Tibial nerve (tissue), 4 donors: Measurements from ENCODE around the gene CCL3. TPM values are rescaled to one million over a fixed set of nuclear protein-coding genes. Genes with fewer than 3 reads are reported as not detected.
"Not testable (repeated sequence)": the region's sequence is repeated elsewhere in the genome, so short reads cannot be mapped to it uniquely, and the experiment has no call there.

Source experiments
- DNase-seq, 2 donors: peaks; one replicate each; pipeline ENCODE4 v3.0.0-alpha.2; 2019; ENCODE audit warnings: low spot score in 2 of 2
- H3K27ac ChIP-seq, 4 donors: fragments of 200-600 bp; sonication (generic) in 3 of 4; one replicate each; pipeline ENCODE4 v1.5.1; 2017 to 2019; ENCODE audit warnings: mild to moderate bottlenecking in 1 of 4
- H3K27me3 ChIP-seq, 2 donors: fragments of 200-600 bp; sonication (generic) in 1 of 2; one replicate each; pipeline versions ENCODE4 v1.5.1 to v1.6.0; 2017 to 2019
- H3K36me3 ChIP-seq, 3 donors: fragments of 200-600 bp; sonication (generic); one replicate each; pipeline ENCODE4 v1.5.1; 2018 to 2019
- H3K4me1 ChIP-seq, 4 donors: fragments of 200-600 bp; sonication (generic) in 3 of 4; one replicate each; pipeline ENCODE4 v1.5.1; 2017 to 2019
- H3K4me3 ChIP-seq, 4 donors: fragments of 200-600 bp; sonication (generic) in 3 of 4; one replicate each; pipeline ENCODE4 v1.5.1; 2017 to 2019; ENCODE audit warnings: mild to moderate bottlenecking in 1 of 4, moderate library complexity in 1 of 4
- H3K9me3 ChIP-seq, 4 donors: fragments of 200-600 bp; sonication (generic) in 3 of 4; one replicate each; pipeline ENCODE4 v1.5.1; 2017 to 2019
- CTCF ChIP-seq, 5 experiments: fragments of 200-600 bp in 3 of 5; fragments of 450-650 bp in 2 of 5; sonication (generic) in 3 of 5; IDR thresholded peaks; one replicate each; pipeline ENCODE4 v1.5.1; 2016 to 2019; ENCODE audit warnings: antibody characterized with exemption in 5 of 5, mild to moderate bottlenecking in 3 of 5, moderate library complexity in 2 of 5
- EP300 ChIP-seq, 2 donors: sonication (generic); formaldehyde crosslinking; IDR thresholded peaks; one replicate each; pipeline ENCODE4 v1.6.1; 2017; ENCODE audit warnings: antibody characterized with exemption in 2 of 2, mild to moderate bottlenecking in 1 of 2
- POLR2A ChIP-seq, 2 donors: fragments of 450-650 bp; IDR thresholded peaks; one replicate each; pipeline ENCODE4 v1.6.1; 2017; ENCODE audit warnings: antibody characterized with exemption in 2 of 2, mild to moderate bottlenecking in 2 of 2, moderate library complexity in 2 of 2
- WGBS, 2 donors: methylation state at CpG; one replicate each; pipeline ENCODE4 v1.1.5; 2018; 5-methylcytosine and 5-hydroxymethylcytosine counted together
- total RNA-seq, 4 donors: library from RNA; depleted of rRNA; stranded (reverse); fragments of >200 nt; gene quantifications; one replicate each; pipeline ENCODE4 v1.1.0, GENCODE V29; 2016

Gene CCL3
- total RNA-seq, 4 donors from 2014 or later = 3.6 TPM; not detected in 3

GRCh38 chr17:36105781-36106492, 16.0 kb upstream of the CCL3 start:
- H3K36me3 ChIP-seq = no peaks in the 10 kb centered on the region
- TF ChIP-seq EP300 (IDR thresholded peaks at IDR 0.05) = no peak
- TF ChIP-seq POLR2A (IDR thresholded peaks at IDR 0.05) = no peak
- TF ChIP-seq CTCF (IDR thresholded peaks at IDR 0.05) = no peak
- WGBS, 2 donors = 76 to 85% methylated on average over 5 of the region's 5 CpGs
- no peaks in the 10 kb centered on the region for H3K4me1 ChIP-seq
- H3K27me3 ChIP-seq = no peaks in the 10 kb centered on the region
- DNase-seq = no peak
- H3K4me3 ChIP-seq = no peak overlapping the region
- H3K9me3 ChIP-seq = no peaks in the 10 kb centered on the region
- no peak overlapping the region for H3K27ac ChIP-seq

DNA sequence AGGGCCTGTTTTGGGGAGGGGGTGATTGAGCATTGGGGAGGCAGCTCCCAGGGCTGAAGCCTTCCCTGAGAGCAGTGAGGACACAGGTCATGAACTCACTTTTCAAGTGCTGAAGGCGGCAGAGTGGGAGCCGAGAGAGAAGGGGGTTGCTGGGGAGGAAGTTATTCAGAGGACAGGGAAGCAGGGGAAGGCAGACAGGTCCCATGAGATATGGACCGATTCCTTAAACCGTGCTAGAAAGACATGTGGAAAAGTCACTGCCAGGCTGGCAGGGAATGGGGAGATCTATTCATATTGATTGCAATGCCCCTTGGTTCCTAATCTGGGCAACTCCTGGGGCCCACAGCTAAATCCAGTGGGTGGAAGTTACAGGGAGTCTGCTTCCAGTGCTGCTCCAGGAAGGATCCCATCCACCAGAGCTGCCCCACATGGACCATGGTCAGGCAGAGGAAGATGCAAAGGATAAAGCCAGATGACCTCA, 14.8 kb upstream of the CCL3 start:
- H3K36me3 ChIP-seq = no peaks in the 10 kb centered on the region
- H3K4me1 ChIP-seq = no peaks in the 10 kb centered on the region
- no peak overlapping the region for H3K4me3 ChIP-seq

GRCh38 chr17:36104246-36104645, 14.3 kb upstream of the CCL3 start:
- WGBS, 2 donors = 57 to 62% methylated on average over 7 of the region's 7 CpGs
- not testable (repeated sequence) for DNase-seq

More for the DNA sequence above, 14.8 kb upstream of the CCL3 start:
- no peak overlapping the region for H3K27ac ChIP-seq
- no peak for DNase-seq
- WGBS, 2 donors = 20 to 32% methylated on average over 4 of the region's 4 CpGs
- H3K9me3 ChIP-seq = no peaks in the 10 kb centered on the region
- TF ChIP-seq POLR2A (IDR thresholded peaks at IDR 0.05) (no peak), EP300 (IDR thresholded peaks at IDR 0.05) (no peak), CTCF (IDR thresholded peaks at IDR 0.05) (no peak)
- no peaks in the 10 kb centered on the region for H3K27me3 ChIP-seq

DNA sequence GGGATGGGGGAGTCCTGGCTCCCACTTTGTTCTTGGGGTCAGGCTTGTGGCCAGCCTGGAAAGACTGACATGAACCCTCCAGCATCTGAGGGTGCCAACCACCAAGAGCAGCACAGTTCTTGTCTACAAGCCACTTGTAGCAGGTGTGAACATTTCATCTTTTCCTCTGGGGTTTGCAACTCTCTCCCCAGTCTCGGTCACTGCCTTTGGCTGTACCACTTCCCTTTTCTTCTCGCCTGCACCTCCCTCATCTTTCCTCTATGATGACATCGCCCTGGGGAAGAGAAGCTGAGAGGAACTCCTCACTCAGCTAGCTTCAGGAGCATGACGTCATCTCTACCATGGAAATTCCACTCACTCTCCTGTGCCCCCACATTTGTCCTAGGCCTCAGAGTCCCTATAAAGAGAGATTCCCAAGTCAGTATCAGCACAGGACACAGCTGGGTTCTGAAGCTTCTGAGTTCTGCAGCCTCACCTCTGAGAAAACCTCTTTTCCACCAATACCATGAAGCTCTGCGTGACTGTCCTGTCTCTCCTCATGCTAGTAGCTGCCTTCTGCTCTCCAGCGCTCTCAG, 13.5 kb upstream of the CCL3 start, which contains the start of gene CCL4:
TSS of gene CCL4 (plus strand) at position 427 of the 575 bp plus-strand sequence. CDS start at position 506, 79 bp downstream.
- WGBS, 2 donors = 62 to 74% methylated on average over 5 to 6 of the region's 6 CpGs
- H3K27ac ChIP-seq, DNase-seq, H3K4me1 ChIP-seq, H3K4me3 ChIP-seq, H3K27me3 ChIP-seq, H3K9me3 ChIP-seq, H3K36me3 ChIP-seq: not testable (repeated sequence)
- TF ChIP-seq EP300 (IDR thresholded peaks at IDR 0.05) = peak in 1 of 2 donors; percentile 16

More at GRCh38 chr17:36104246-36104645, 14.3 kb upstream of the CCL3 start:
- not testable (repeated sequence) for H3K4me1 ChIP-seq, H3K27me3 ChIP-seq, H3K9me3 ChIP-seq, H3K4me3 ChIP-seq, H3K36me3 ChIP-seq, H3K27ac ChIP-seq

GRCh38 chr17:36099004-36099403, 9.1 kb upstream of the CCL3 start:
- not testable (repeated sequence) for H3K9me3 ChIP-seq, H3K27me3 ChIP-seq, H3K27ac ChIP-seq, DNase-seq, H3K36me3 ChIP-seq, H3K4me3 ChIP-seq, H3K4me1 ChIP-seq
- WGBS, 2 donors = 59 to 71% methylated on average over 1 of the region's 1 CpG

DNA sequence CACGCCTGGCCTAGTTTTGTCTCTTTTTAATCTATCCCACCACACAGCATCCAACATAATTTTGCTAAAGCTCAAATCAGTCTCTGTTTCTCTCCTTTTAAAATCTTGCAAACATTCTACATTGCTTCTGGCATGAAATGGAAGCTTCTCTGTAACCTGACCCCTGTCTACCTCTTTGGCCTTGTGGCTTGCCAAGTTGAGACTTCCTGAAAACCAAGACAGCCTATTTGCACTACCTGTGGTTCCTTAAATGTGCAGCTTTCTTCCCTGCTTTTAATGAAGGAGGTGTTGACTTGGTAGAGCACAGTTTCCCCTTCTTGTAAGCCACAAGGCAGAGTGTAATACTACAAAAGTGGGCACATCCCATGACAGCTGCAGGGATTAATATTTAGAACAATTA, 6.0 kb upstream of the CCL3 start:
- Histone ChIP-seq H3K36me3 (no peaks in the 10 kb centered on the region), H3K4me3 (no peak overlapping the region), H3K27ac (no peak overlapping the region), H3K27me3 (peaks cover 0 to 5% of the 10 kb centered on the region in 2 donors), H3K9me3 (no peaks in the 10 kb centered on the region), H3K4me1 (no peaks in the 10 kb centered on the region)
- TF ChIP-seq POLR2A (IDR thresholded peaks at IDR 0.05) = no peak
- no peak for TF ChIP-seq CTCF (IDR thresholded peaks at IDR 0.05)
- no peak for TF ChIP-seq EP300 (IDR thresholded peaks at IDR 0.05)
- 71 to 88% methylated on average over 1 of the region's 1 CpG for WGBS, 2 donors
- no peak for DNase-seq
